HEK293T (cell line): ENCODE measurements around the gene ADGRF5.

Experiments used
- ARNT ChIP-seq: fragments of 450-650 bp; IDR thresholded peaks from 2 replicates; pipeline ENCODE4 v1.6.1; 2017; ENCODE audit warnings: mild to moderate bottlenecking
- BHLHE40 ChIP-seq: fragments of 450-650 bp; IDR thresholded peaks from 2 replicates; pipeline ENCODE4 v1.6.1; 2016; ENCODE audit warnings: mild to moderate bottlenecking, moderate library complexity, borderline replicate concordance
- ELF4 ChIP-seq: fragments of 450-650 bp; IDR thresholded peaks from 2 replicates; pipeline ENCODE4 v1.6.1; 2017; ENCODE audit warnings: antibody characterized with exemption
- FOXA1 ChIP-seq: fragments of 450-650 bp; IDR thresholded peaks from 2 replicates; pipeline ENCODE4 v1.6.1; 2016; ENCODE audit warnings: mild to moderate bottlenecking
- FOXK2 ChIP-seq: fragments of 450-650 bp; IDR thresholded peaks from 2 replicates; pipeline ENCODE4 v1.6.1; 2016; ENCODE audit warnings: mild to moderate bottlenecking
- FOXM1 ChIP-seq: fragments of 450-650 bp; IDR thresholded peaks from 2 replicates; pipeline ENCODE4 v1.6.1; 2017; ENCODE audit warnings: mild to moderate bottlenecking, borderline replicate concordance
- HDGF ChIP-seq: fragments of 450-650 bp; IDR thresholded peaks from 2 replicates; pipeline ENCODE4 v1.6.1; 2017; ENCODE audit warnings: antibody characterized with exemption, borderline replicate concordance
- LEF1 ChIP-seq: fragments of 450-650 bp; IDR thresholded peaks from 2 replicates; pipeline ENCODE4 v1.6.1; 2017; ENCODE audit warnings: mild to moderate bottlenecking, borderline replicate concordance
- NFRKB ChIP-seq: fragments of 450-650 bp; IDR thresholded peaks from 2 replicates; pipeline ENCODE4 v1.6.1; 2016; ENCODE audit warnings: mild to moderate bottlenecking, moderate library complexity
- SP1 ChIP-seq: fragments of 450-650 bp; IDR thresholded peaks from 2 replicates; pipeline ENCODE4 v1.6.1; 2017
- SUZ12 ChIP-seq: fragments of 450-650 bp; IDR thresholded peaks from 2 replicates; pipeline ENCODE4 v1.6.1; 2016; ENCODE audit warnings: mild to moderate bottlenecking
- TARDBP ChIP-seq: fragments of 450-650 bp; IDR thresholded peaks from 2 replicates; pipeline ENCODE4 v1.6.1; 2016
- ZNF384 ChIP-seq: fragments of 450-650 bp; IDR thresholded peaks from 2 replicates; pipeline ENCODE4 v1.6.1; 2016
- TF ChIP-seq, protein P1 (sequence below): fragments of 450-650 bp; IDR thresholded peaks from 2 replicates; pipeline ENCODE4 v1.6.1; 2016

DNA sequence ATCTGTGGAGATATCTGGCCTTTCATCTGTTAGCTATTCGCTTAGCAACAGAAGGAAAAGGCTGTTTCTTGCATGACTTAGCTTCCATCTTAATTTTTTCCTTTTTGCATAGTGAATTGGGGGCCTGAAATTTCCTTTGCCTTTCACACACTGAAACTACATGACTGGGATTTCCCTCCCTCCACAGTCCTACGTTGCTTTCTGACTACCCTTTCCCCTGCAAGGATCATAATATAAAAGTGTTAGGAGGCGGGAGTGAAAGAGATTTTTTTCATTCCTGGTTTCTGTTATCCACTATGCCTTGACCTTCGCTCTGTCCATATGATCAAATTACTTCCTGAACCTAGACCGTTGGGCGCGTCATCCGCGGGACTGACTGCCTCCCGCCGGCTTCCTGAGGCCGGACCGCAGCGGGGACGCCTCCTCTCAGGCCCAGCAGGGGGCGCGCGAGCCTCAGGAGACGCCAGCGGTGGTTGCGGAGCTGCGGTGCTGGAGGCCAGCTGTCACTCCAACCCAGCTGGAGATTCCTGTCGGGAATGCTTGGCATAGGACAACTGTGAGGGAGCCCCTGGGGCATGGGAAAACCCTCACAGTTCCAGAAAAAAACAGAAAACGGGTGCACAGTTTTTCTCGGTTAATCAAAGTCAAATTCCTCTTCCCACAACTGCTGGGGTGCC lies 72.9 kb downstream of the ADGRF5 start:
- TF ChIP-seq ELF4 = no peak
- no peak for TF ChIP-seq SP1
- no peak for TF ChIP-seq SUZ12
- TF ChIP-seq FOXK2 = no peak
- no peak for TF ChIP-seq HDGF
- TF ChIP-seq BHLHE40 = no peak
- TF ChIP-seq FOXM1 = no peak
- no peak for TF ChIP-seq FOXA1
- TF ChIP-seq TARDBP = no peak
- TF ChIP-seq NFRKB = no peak
- no peak for TF ChIP-seq LEF1
- TF ChIP-seq, protein P1, sequence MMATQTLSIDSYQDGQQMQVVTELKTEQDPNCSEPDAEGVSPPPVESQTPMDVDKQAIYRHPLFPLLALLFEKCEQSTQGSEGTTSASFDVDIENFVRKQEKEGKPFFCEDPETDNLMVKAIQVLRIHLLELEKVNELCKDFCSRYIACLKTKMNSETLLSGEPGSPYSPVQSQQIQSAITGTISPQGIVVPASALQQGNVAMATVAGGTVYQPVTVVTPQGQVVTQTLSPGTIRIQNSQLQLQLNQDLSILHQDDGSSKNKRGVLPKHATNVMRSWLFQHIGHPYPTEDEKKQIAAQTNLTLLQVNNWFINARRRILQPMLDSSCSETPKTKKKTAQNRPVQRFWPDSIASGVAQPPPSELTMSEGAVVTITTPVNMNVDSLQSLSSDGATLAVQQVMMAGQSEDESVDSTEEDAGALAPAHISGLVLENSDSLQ = peak; percentile 94
- TF ChIP-seq ZNF384 = no peak
- no peak for TF ChIP-seq ARNT
